Heart left ventricle (tissue), 16 donors: Measurements from ENCODE around the gene TOGARAM1. TPM values are rescaled to one million over a fixed set of nuclear protein-coding genes. Genes with fewer than 3 reads are reported as not detected.

Experiments
- ATAC-seq, 4 donors: fragments of 200-7000 bp; cut with Tn5 transposase; one replicate each; pipeline ENCODE4 v1.9.1; 2020 to 2022; ENCODE audit warnings: moderate library complexity in 4 of 4, mild to moderate bottlenecking in 3 of 4, moderate number of reproducible peaks in 1 of 4
- DNase-seq, 5 donors: peaks; one replicate each; pipeline ENCODE4 v3.0.0-alpha.2; 2020
- H3K27ac ChIP-seq, 12 donors: fragments of 200-600 bp; sonication (generic) in 4 of 12; one replicate each; pipeline versions ENCODE4 v1.5.0 to v1.8.0; 2016 to 2022; ENCODE audit warnings: mild to moderate bottlenecking in 2 of 12
- H3K27me3 ChIP-seq, 9 donors: fragments of 200-600 bp; sonication (generic) in 2 of 9; one replicate each; pipeline versions ENCODE4 v1.5.1 to v1.8.0; 2016 to 2022; ENCODE audit warnings: mild to moderate bottlenecking in 3 of 9
- H3K36me3 ChIP-seq, 9 donors: fragments of 200-600 bp; sonication (generic) in 2 of 9; one replicate each; pipeline versions ENCODE4 v1.5.0 to v1.8.0; 2018 to 2022; ENCODE audit warnings: mild to moderate bottlenecking in 2 of 9
- H3K4me1 ChIP-seq, 12 donors: fragments of 200-600 bp; sonication (generic) in 4 of 12; one replicate each; pipeline versions ENCODE4 v1.5.0 to v1.8.0; 2016 to 2022; ENCODE audit warnings: mild to moderate bottlenecking in 3 of 12
- H3K4me3 ChIP-seq, 12 donors: fragments of 200-600 bp; sonication (generic) in 4 of 12; one replicate each; pipeline versions ENCODE4 v1.5.0 to v1.8.0; 2017 to 2022; ENCODE audit warnings: mild to moderate bottlenecking in 9 of 12, moderate library complexity in 4 of 12
- H3K9me3 ChIP-seq, 12 donors: fragments of 200-600 bp; sonication (generic) in 4 of 12; one replicate each; pipeline versions ENCODE4 v1.5.0 to v1.8.0; 2016 to 2022; ENCODE audit warnings: mild to moderate bottlenecking in 1 of 12
- CTCF ChIP-seq, 12 donors: fragments of 200-600 bp; sonication (generic) in 4 of 12; IDR thresholded peaks; one replicate each; pipeline versions ENCODE4 v1.5.0 to v1.8.0; 2018 to 2022; ENCODE audit warnings: antibody characterized with exemption in 12 of 12, mild to moderate bottlenecking in 5 of 12
- POLR2A ChIP-seq, 2 donors: fragments of 450-650 bp; IDR thresholded peaks; one replicate each; pipeline ENCODE4 v1.6.1; 2017; ENCODE audit warnings: antibody characterized with exemption in 2 of 2, mild to moderate bottlenecking in 2 of 2, moderate library complexity in 2 of 2
- WGBS, 4 donors: extraction: QIAGEN DNeasy Blood & Tissue Kit in 2 of 4; methylation state at CpG; one replicate each; pipeline versions ENCODE4 v1.1.5 to v1.1.7; 2013 to 2018; 5-methylcytosine and 5-hydroxymethylcytosine counted together
- intact Hi-C, 10 donors: fragments of 100-400 bp; cut with DNase I; formaldehyde crosslinking; loops; one replicate each; pipeline versions ENCODE4 v1.11.1 to v1.14.2; 2022
- polyA plus RNA-seq, 2 donors: library from polyadenylated mRNA; stranded (reverse); fragments of 200-250 nt; gene quantifications; one replicate each; pipeline ENCODE4 v1.2.3, GENCODE V29; 2013
- total RNA-seq, 9 donors: library from RNA; depleted of rRNA in 2 of 9; stranded (reverse); fragments of >200 nt in 2 of 9; fragmentation: NEBNext Ultra II Directional in 3 of 9; extraction: Animal tissue kit (Norgen Biotek cat#: 25700) in 3 of 9; gene quantifications; one replicate each; pipeline versions ENCODE4 v1.1.0 to v1.2.4, GENCODE V29; 2016 to 2023
- donor health status: ischemic (EF 13 %, LVEDD 7.1; RV severe dilation, severe dysfunction).
- donor health status: healthy with polysubstance abuse.
- donor health status: DM: no; HTN: yes; CAD: no.
- donor health status: DM: no; HTN: no; CAD: no.
- donor health status: ischemic (EF 25% LVEDD 6.9; RV normal size, moderate dysfunction).
- donor health status: ischemic (EF 25% LVEDD 5.7; RV mildly dilated, moderate dysfunction).
- donor health status: healthy.
- donor health status: DM: yes; HTN: yes; CAD: no.
- donor health status: ischemic (EF 35%, LVEDD 5.7; RV mildly dilated, moderate dysfunction).
- donor health status: nonischemic (EF 11% LVEDD 7.7; RV severe dilation, severe dysfunction).
- donor health status: DM: yes; HTN: yes; CAD: no.
- donor health status: PGD.
- donor health status: ischemic (EF 29% LVEDD 5.4; RV normal size, mild dysfunction).
- donor health status: nonischemic (EF 23%, LVEDD 6.1; RV moderate dilation, normal function).

Gene TOGARAM1
- total and polyA plus RNA-seq, 11 donors, result 2.7 to 24.0 (median 18.4) TPM

- Histone ChIP-seq H3K4me1 (no peaks in the 10 kb centered on the region), H3K9me3 (peaks cover 0 to 10% (median under 1%) of the 10 kb centered on the region in 12 donors), H3K27ac (no peak overlapping the region), H3K27me3 (no peaks in the 10 kb centered on the region), H3K36me3 (peaks cover 0 to 95% (median 46%) of the 10 kb centered on the region in 9 donors), H3K4me3 (no peak overlapping the region)
- TF ChIP-seq CTCF (IDR thresholded peaks at IDR 0.05) (no peak), POLR2A (IDR thresholded peaks at IDR 0.05) (no peak)
- DNase-seq (no peak), ATAC-seq (no peak)
- intact Hi-C loops, result no loop called here
These were observed 89.2 kb downstream of the TOGARAM1 start for GRCh38 chr14:45051180-45051579.

GRCh38 chr14:45051896-45052295 lies 89.9 kb downstream of the TOGARAM1 start:
- Histone ChIP-seq H3K4me3 (no peak overlapping the region), H3K4me1 (no peaks in the 10 kb centered on the region), H3K9me3 (peaks cover 0 to 17% (median 2%) of the 10 kb centered on the region in 12 donors), H3K27ac (no peak overlapping the region), H3K27me3 (no peaks in the 10 kb centered on the region), H3K36me3 (peaks cover 0 to 93% (median 38%) of the 10 kb centered on the region in 9 donors)
- no peak for DNase-seq
- 92 to 98% (median 94%) methylated on average over 4 of the region's 4 CpGs for WGBS, 4 donors
- TF ChIP-seq POLR2A (IDR thresholded peaks at IDR 0.05), result no peak
- TF ChIP-seq CTCF (IDR thresholded peaks at IDR 0.05), result no peak
- intact Hi-C loops, result no loop called here
- ATAC-seq, result no peak

- H3K4me3 ChIP-seq, result no peak overlapping the region
- peaks cover 0 to 69% (median 24%) of the 10 kb centered on the region in 9 donors for H3K36me3 ChIP-seq
- DNase-seq (no peak), ATAC-seq (no peak)
- no peaks in the 10 kb centered on the region for H3K4me1 ChIP-seq
- TF ChIP-seq POLR2A (IDR thresholded peaks at IDR 0.05) (no peak), CTCF (IDR thresholded peaks at IDR 0.05) (no peak)
- no peak overlapping the region for H3K27ac ChIP-seq
- WGBS, 4 donors, result 96 to 98% (median 97%) methylated on average over 2 of the region's 2 CpGs
- H3K9me3 ChIP-seq, result peaks cover 0 to 28% (median 2%) of the 10 kb centered on the region in 12 donors
- H3K27me3 ChIP-seq, result no peaks in the 10 kb centered on the region
- intact Hi-C loops, result no loop called here
These were observed 95.4 kb downstream of the TOGARAM1 start for GRCh38 chr14:45057349-45057748.

DNA sequence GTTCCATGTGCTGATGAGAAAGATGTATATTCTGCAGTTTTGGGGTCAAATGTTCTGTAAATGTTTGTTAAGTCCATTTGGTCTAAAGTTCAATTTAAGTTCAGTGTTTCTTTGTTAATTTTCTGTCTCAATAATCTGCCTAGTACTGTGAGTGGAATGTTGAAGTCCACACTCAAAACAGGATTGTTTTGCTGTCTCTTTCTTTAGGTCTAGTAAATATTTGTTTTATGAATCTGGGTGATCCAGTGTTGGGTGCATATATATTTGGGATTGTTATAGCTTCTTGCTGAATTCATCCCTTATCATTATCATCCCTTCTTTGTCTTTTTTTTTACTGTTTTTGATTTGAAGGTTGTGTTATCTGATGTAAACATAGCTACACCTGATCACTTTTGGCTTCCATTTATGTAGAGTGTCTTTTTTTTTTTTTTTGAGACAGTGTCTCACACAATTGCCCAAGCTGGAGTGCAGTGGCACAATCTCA lies 95.9 kb downstream of the TOGARAM1 start:
- no peak for TF ChIP-seq POLR2A (IDR thresholded peaks at IDR 0.05)
- no peak for TF ChIP-seq CTCF (IDR thresholded peaks at IDR 0.05)
- Histone ChIP-seq H3K27me3 (no peaks in the 10 kb centered on the region), H3K9me3 (peaks cover 0 to 28% (median 2%) of the 10 kb centered on the region in 12 donors), H3K4me3 (no peak overlapping the region), H3K4me1 (no peaks in the 10 kb centered on the region), H3K36me3 (peaks cover 0 to 63% (median 23%) of the 10 kb centered on the region in 9 donors), H3K27ac (no peak overlapping the region)
- intact Hi-C loops, result no loop called here
- no peak for ATAC-seq
- no peak for DNase-seq
